Nephron progenitor cell (in vitro differentiated cells): ENCODE results near the gene PRDM11.
A peak's percentile ranks its signal among the peaks of the same experiment; 100 is the strongest.
"Not testable (repeated sequence)": the region's sequence is repeated elsewhere in the genome, so short reads cannot be mapped to it uniquely, and the experiment has no call there.

ENCODE experiments used
- DNase-seq: peaks from one replicate; pipeline ENCODE4 v3.0.0; 2021
- H3K27ac Mint-ChIP-seq: 2 replicates; pipeline ENCODE4 v1.8.0; 2021; ENCODE audit warnings: mild to moderate bottlenecking, moderate library complexity, mixed read lengths
- H3K27me3 Mint-ChIP-seq: 2 replicates; pipeline ENCODE4 v1.8.0; 2021; ENCODE audit warnings: mild to moderate bottlenecking, low read depth, mixed read lengths; ENCODE audit not compliant: poor library complexity
- H3K36me3 Mint-ChIP-seq: 2 replicates; pipeline ENCODE4 v1.8.0; 2021; ENCODE audit warnings: low read depth, mixed read lengths
- H3K4me1 Mint-ChIP-seq: 2 replicates; pipeline ENCODE4 v1.8.0; 2021; ENCODE audit warnings: mixed read lengths
- H3K4me3 Mint-ChIP-seq: 2 replicates; pipeline ENCODE4 v1.8.0; 2021; ENCODE audit warnings: mild to moderate bottlenecking, moderate library complexity, mixed read lengths
- H3K9me3 Mint-ChIP-seq: 2 replicates; pipeline ENCODE4 v1.8.0; 2021; ENCODE audit warnings: mild to moderate bottlenecking, moderate library complexity, mixed read lengths
- TF ChIP-seq, protein P1 (sequence below): fragments of 200-600 bp; sonication (generic); IDR thresholded peaks from 2 replicates; pipeline ENCODE4 v1.5.0; 2021; ENCODE audit warnings: antibody characterized with exemption

Gene PRDM11

DNA sequence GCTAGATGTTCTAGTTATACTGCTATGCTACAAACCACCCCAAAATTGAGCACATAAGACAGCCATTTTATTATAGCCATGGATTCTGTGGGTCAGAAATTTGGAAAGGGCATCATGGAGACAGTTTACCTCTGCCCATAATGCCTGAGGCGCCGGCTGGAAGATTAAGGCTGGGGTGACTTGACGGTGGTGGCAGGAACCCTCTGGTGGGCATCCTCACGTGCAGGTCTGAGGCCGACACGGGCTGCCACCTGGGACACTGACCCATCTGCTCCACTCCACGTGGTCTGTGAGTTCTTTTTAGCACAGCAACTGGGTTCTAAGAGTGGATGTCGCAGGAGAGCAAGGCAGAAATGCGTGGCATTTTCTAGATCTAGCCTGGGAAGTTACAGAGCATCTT lies 40.0 kb upstream of the PRDM11 start:
- TF ChIP-seq, protein P1, sequence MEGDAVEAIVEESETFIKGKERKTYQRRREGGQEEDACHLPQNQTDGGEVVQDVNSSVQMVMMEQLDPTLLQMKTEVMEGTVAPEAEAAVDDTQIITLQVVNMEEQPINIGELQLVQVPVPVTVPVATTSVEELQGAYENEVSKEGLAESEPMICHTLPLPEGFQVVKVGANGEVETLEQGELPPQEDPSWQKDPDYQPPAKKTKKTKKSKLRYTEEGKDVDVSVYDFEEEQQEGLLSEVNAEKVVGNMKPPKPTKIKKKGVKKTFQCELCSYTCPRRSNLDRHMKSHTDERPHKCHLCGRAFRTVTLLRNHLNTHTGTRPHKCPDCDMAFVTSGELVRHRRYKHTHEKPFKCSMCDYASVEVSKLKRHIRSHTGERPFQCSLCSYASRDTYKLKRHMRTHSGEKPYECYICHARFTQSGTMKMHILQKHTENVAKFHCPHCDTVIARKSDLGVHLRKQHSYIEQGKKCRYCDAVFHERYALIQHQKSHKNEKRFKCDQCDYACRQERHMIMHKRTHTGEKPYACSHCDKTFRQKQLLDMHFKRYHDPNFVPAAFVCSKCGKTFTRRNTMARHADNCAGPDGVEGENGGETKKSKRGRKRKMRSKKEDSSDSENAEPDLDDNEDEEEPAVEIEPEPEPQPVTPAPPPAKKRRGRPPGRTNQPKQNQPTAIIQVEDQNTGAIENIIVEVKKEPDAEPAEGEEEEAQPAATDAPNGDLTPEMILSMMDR: no peak
- H3K4me3 Mint-ChIP-seq: no peak overlapping the region
- peaks cover 26% of the 10 kb centered on the region for H3K27me3 Mint-ChIP-seq
- H3K36me3 Mint-ChIP-seq: no peaks in the 10 kb centered on the region
- H3K9me3 Mint-ChIP-seq: no peaks in the 10 kb centered on the region
- H3K27ac Mint-ChIP-seq: no peak overlapping the region
- H3K4me1 Mint-ChIP-seq: peaks cover 14% of the 10 kb centered on the region
- no peak for DNase-seq

DNA sequence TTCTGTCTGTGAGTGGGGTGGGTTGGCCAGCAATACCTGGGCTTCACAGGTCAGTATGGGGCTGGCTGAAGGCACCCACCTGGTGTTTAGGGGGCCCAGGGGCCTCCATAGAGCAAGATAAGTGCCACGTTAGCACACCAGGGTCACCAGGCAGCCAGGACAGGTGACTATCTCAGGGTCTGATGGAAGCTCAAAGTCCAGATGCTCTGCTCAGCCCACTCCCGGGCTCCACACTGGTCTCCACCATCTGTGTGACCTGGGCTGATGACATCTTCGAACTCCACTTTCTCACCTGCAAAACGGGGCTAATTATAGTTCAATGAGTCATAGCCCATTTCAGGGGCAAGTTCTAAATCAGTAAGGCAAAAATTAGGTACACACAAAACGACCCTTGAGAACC lies 39.4 kb upstream of the PRDM11 start:
- H3K36me3 Mint-ChIP-seq: no peaks in the 10 kb centered on the region
- H3K27me3 Mint-ChIP-seq: peaks cover 31% of the 10 kb centered on the region
- no peaks in the 10 kb centered on the region for H3K9me3 Mint-ChIP-seq
- TF ChIP-seq, protein P1: no peak
- H3K27ac Mint-ChIP-seq: no peak overlapping the region
- DNase-seq: no peak
- H3K4me1 Mint-ChIP-seq: peaks cover 14% of the 10 kb centered on the region
- H3K4me3 Mint-ChIP-seq: no peak overlapping the region

DNA sequence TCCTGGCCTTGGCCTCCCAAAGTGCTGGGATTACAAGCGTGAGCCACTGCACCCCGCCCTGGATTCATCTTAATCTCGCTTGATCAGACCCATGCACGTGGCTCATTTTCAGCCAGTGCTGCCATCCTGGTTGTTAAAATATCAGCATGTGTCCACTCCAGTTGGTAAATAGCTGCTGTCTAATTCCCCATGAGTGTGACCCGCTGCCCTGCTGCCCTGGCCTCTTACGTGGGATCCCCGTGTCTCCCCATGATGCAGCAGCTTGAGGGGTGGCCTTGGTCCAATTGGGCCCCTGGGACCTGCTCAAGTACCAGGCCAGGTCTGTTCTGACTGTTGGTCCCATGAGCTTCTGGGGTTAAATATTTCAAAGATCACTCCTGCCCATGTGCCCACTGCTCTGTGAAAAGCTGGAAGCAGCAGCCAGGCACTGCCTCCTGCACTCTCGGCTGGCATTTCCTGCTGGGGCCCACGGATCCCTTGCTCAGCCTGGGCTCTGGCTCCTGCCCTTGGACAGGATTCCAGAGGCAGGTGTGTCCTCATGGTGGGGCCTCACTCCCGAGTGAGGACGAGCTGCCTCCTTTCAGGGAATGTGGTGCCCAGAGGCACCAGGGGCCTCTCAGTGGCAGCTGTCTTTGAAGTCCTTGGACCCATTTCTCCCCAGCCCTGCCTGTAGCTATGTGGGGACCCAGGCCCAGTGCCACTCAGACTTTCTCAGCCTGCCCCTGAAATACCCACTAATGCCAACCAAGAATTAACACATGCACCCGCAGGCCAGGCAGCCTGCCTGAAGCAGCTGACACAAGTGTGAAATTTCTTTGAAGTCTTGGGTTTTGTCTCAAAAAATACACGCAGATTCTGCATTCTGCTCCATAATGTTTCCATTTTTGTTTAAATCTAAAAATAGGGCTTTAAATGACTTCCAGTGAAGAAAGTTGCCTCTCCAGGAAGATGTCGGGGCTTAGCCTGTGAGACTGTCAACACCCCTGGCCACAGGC lies 38.1 kb upstream of the PRDM11 start:
- no peaks in the 10 kb centered on the region for H3K36me3 Mint-ChIP-seq
- H3K4me1 Mint-ChIP-seq: peaks cover 6% of the 10 kb centered on the region
- DNase-seq: no peak
- H3K27me3 Mint-ChIP-seq: peaks cover 41% of the 10 kb centered on the region
- TF ChIP-seq, protein P1: no peak
- no peak overlapping the region for H3K4me3 Mint-ChIP-seq
- no peaks in the 10 kb centered on the region for H3K9me3 Mint-ChIP-seq
- no peak overlapping the region for H3K27ac Mint-ChIP-seq

DNA sequence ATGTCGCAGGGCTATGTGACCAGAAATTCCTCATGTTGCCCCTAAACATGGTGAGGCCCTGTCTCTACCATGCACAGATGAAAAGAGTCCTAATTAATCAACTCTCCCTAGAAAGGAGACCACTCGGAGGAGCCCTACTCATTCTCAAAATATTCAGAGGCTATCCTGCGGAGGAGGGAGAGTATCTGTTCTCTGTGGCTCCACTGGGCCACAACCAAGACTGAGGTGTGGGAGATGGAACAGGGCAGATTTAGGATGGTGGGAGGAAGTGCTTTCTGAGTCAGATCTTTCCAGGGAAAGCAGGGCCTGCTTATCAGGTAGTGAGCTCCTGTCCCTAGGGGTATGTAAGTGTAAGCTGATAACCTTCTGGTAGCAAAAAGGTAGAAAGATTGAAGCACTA lies 37.0 kb upstream of the PRDM11 start:
- Mint-ChIP-seq H3K4me3 (no peak overlapping the region), H3K36me3 (no peaks in the 10 kb centered on the region), H3K27ac (no peak overlapping the region), H3K4me1 (peaks cover 6% of the 10 kb centered on the region), H3K27me3 (peaks cover 50% of the 10 kb centered on the region), H3K9me3 (no peaks in the 10 kb centered on the region)
- no peak for DNase-seq
- TF ChIP-seq, protein P1: no peak

DNA sequence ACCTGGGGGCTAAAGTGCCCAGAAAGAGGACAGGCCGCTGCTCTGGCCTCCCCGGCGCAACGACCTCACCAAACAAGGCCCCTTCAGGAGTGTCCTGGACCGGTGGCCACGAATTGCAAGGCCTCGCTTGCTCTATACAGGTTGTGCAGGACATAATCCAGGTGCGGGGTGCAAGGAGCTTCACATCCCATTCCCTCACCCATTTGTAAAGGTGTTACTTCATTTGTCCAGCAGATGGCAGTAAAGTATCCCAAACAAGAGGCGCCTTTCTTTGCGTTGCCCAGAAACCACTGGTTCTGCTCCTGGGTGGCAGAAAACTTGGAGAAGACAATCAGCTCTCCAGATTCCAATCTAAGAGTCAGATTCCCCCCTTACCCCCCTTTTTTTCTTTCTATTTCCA lies 35.9 kb upstream of the PRDM11 start:
- H3K27me3 Mint-ChIP-seq: peaks cover 55% of the 10 kb centered on the region
- no peak overlapping the region for H3K4me3 Mint-ChIP-seq
- peaks cover 6% of the 10 kb centered on the region for H3K4me1 Mint-ChIP-seq
- H3K9me3 Mint-ChIP-seq: no peaks in the 10 kb centered on the region
- H3K36me3 Mint-ChIP-seq: no peaks in the 10 kb centered on the region
- DNase-seq: peak; percentile 51
- no peak overlapping the region for H3K27ac Mint-ChIP-seq
- TF ChIP-seq, protein P1: peak; percentile 72

DNA sequence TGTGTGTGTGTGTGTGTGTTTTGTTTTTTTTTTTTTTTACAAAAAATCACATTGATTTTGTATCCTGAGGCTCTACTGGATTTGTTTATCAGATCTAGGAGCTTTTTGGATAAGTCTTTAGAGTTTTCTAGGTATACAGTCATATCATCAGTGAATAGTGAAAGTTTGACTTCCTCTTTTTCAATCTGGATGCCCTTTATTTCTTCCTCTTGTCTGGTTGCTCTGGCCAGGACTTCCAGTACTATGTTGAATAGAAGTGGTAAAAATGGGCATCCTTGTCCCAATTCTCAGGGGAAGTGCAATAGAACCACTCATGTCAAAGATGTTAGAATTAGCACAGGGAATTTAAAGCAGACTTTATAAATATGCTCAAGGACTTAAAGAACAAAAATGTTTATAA lies 32.6 kb upstream of the PRDM11 start:
- no peaks in the 10 kb centered on the region for H3K4me1 Mint-ChIP-seq
- H3K4me3 Mint-ChIP-seq: no peak overlapping the region
- no peak for DNase-seq
- H3K9me3 Mint-ChIP-seq: no peaks in the 10 kb centered on the region
- TF ChIP-seq, protein P1: no peak
- peaks cover 61% of the 10 kb centered on the region for H3K27me3 Mint-ChIP-seq
- no peaks in the 10 kb centered on the region for H3K36me3 Mint-ChIP-seq
- H3K27ac Mint-ChIP-seq: no peak overlapping the region

DNA sequence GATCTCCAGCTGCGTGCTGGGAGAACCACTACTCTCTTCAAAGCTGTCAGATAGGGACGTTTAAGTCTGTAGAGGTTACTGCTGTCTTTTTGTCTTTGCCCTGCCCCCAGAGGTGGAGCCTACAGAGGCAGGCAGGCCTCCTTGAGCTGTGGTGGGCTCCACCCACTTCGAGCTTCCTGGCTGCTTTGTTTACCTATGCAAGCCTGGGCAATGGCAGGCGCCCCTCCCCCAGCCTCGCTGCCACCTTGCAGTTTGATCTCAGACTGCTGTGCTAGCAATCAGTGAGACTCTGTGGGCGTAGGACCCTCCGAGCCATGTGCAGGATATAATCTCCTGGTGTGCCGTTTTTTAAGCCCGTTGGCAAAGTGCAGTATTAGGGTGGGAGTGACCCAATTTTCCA lies 18.6 kb upstream of the PRDM11 start:
- H3K36me3 Mint-ChIP-seq, H3K27ac Mint-ChIP-seq, H3K4me3 Mint-ChIP-seq, H3K4me1 Mint-ChIP-seq, DNase-seq: not testable (repeated sequence)
- H3K9me3 Mint-ChIP-seq: peaks cover 35% of the 10 kb centered on the region
- peaks cover 46% of the 10 kb centered on the region for H3K27me3 Mint-ChIP-seq
